Right hindlimb (tissue), 1 donor: Measurements from ENCODE around the gene MED10.
"Not testable (repeated sequence)": the region's sequence is repeated elsewhere in the genome, so short reads cannot be mapped to it uniquely, and the experiment has no call there.

Experiments
- DNase-seq: peaks from one replicate; pipeline ENCODE4 v3.0.0-alpha.2; 2018

MED10 gene

GRCh38 chr5:6372251-6373080, 5.9 kb downstream of the MED10 start:
- DNase-seq, result no peak

- no peak for DNase-seq
Observed at GRCh38 chr5:6371079-6371810, 7.1 kb downstream of the MED10 start.

GRCh38 chr5:6370580-6370979, 7.8 kb downstream of the MED10 start:
- no peak for DNase-seq

- DNase-seq, result no peak
Observed at GRCh38 chr5:6365977-6366590, 12.3 kb downstream of the MED10 start.

- DNase-seq, result no peak
Observed at GRCh38 chr5:6365142-6365976, 13.0 kb downstream of the MED10 start.

- DNase-seq, result not testable (repeated sequence)
Observed at GRCh38 chr5:6363454-6364011, 14.8 kb downstream of the MED10 start.

- DNase-seq, result no peak
Observed at GRCh38 chr5:6362846-6363245, 15.5 kb downstream of the MED10 start.

- no peak for DNase-seq
Observed at GRCh38 chr5:6361101-6361500, 17.2 kb downstream of the MED10 start.

- DNase-seq, result no peak
Observed at GRCh38 chr5:6360323-6361072, 17.8 kb downstream of the MED10 start.

GRCh38 chr5:6359555-6360322, 18.6 kb downstream of the MED10 start:
- DNase-seq, result no peak

GRCh38 chr5:6358434-6358820, 19.9 kb downstream of the MED10 start:
- DNase-seq, result no peak

- DNase-seq, result not testable (repeated sequence)
Observed at GRCh38 chr5:6357817-6358433, 20.4 kb downstream of the MED10 start.

GRCh38 chr5:6356578-6357164, 21.7 kb downstream of the MED10 start:
- DNase-seq, result no peak

- no peak for DNase-seq
Observed at GRCh38 chr5:6355294-6355693, 23.1 kb downstream of the MED10 start.

GRCh38 chr5:6354848-6355247, 23.5 kb downstream of the MED10 start:
- DNase-seq, result no peak

- no peak for DNase-seq
Observed at GRCh38 chr5:6353602-6354302, 24.6 kb downstream of the MED10 start.

- no peak for DNase-seq
Observed at GRCh38 chr5:6350277-6351090, 27.9 kb downstream of the MED10 start.

- no peak for DNase-seq
Observed at GRCh38 chr5:6349387-6349786, 29.0 kb downstream of the MED10 start.
